GM12878 (cell line): ENCODE data around the gene CNRIP1.

Experiments
- MTA2 ChIP-seq: fragments of 450-650 bp; IDR thresholded peaks from 2 replicates; pipeline ENCODE4 v1.6.1; 2016; ENCODE audit warnings: low read depth, mild to moderate bottlenecking, moderate library complexity
- ZSCAN29 ChIP-seq: fragments of 450-650 bp; IDR thresholded peaks from 2 replicates; pipeline ENCODE4 v1.6.1; 2017; ENCODE audit warnings: mild to moderate bottlenecking, moderate library complexity

GRCh38 chr2:68303033-68303901 lies 16.5 kb downstream of the CNRIP1 start:
- no peak for TF ChIP-seq ZSCAN29
- TF ChIP-seq MTA2, result no peak
